Heart left ventricle (tissue), 13 donors: ENCODE results near the gene ZBTB38.

Experiments
- CTCF ChIP-seq, 12 donors: fragments of 200-600 bp; sonication (generic) in 4 of 12; IDR thresholded peaks; one replicate each; pipeline versions ENCODE4 v1.5.0 to v1.8.0; 2018 to 2022; ENCODE audit warnings: antibody characterized with exemption in 12 of 12, mild to moderate bottlenecking in 5 of 12
- POLR2A ChIP-seq, 2 donors: fragments of 450-650 bp; IDR thresholded peaks; one replicate each; pipeline ENCODE4 v1.6.1; 2017; ENCODE audit warnings: antibody characterized with exemption in 2 of 2, mild to moderate bottlenecking in 2 of 2, moderate library complexity in 2 of 2
- donor health status: ischemic (EF 13 %, LVEDD 7.1; RV severe dilation, severe dysfunction).
- donor health status: DM: no; HTN: yes; CAD: no.
- donor health status: DM: no; HTN: no; CAD: no.
- donor health status: ischemic (EF 25% LVEDD 6.9; RV normal size, moderate dysfunction).
- donor health status: ischemic (EF 25% LVEDD 5.7; RV mildly dilated, moderate dysfunction).
- donor health status: ischemic (EF 35%, LVEDD 5.7; RV mildly dilated, moderate dysfunction).
- donor health status: nonischemic (EF 11% LVEDD 7.7; RV severe dilation, severe dysfunction).
- donor health status: DM: yes; HTN: yes; CAD: no.
- donor health status: PGD.
- donor health status: ischemic (EF 29% LVEDD 5.4; RV normal size, mild dysfunction).
- donor health status: nonischemic (EF 23%, LVEDD 6.1; RV moderate dilation, normal function).

GRCh38 chr3:141326123-141326522, 42.2 kb upstream of the ZBTB38 start:
- TF ChIP-seq CTCF (IDR thresholded peaks at IDR 0.05) (no peak), POLR2A (IDR thresholded peaks at IDR 0.05) (no peak)
